Measurements from ENCODE around the gene SKIL.
"Not testable (repeated sequence)": the region's sequence is repeated elsewhere in the genome, so short reads cannot be mapped to it uniquely, and the experiment has no call there.

SKIL gene, protein sequence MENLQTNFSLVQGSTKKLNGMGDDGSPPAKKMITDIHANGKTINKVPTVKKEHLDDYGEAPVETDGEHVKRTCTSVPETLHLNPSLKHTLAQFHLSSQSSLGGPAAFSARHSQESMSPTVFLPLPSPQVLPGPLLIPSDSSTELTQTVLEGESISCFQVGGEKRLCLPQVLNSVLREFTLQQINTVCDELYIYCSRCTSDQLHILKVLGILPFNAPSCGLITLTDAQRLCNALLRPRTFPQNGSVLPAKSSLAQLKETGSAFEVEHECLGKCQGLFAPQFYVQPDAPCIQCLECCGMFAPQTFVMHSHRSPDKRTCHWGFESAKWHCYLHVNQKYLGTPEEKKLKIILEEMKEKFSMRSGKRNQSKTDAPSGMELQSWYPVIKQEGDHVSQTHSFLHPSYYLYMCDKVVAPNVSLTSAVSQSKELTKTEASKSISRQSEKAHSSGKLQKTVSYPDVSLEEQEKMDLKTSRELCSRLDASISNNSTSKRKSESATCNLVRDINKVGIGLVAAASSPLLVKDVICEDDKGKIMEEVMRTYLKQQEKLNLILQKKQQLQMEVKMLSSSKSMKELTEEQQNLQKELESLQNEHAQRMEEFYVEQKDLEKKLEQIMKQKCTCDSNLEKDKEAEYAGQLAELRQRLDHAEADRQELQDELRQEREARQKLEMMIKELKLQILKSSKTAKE

DNA sequence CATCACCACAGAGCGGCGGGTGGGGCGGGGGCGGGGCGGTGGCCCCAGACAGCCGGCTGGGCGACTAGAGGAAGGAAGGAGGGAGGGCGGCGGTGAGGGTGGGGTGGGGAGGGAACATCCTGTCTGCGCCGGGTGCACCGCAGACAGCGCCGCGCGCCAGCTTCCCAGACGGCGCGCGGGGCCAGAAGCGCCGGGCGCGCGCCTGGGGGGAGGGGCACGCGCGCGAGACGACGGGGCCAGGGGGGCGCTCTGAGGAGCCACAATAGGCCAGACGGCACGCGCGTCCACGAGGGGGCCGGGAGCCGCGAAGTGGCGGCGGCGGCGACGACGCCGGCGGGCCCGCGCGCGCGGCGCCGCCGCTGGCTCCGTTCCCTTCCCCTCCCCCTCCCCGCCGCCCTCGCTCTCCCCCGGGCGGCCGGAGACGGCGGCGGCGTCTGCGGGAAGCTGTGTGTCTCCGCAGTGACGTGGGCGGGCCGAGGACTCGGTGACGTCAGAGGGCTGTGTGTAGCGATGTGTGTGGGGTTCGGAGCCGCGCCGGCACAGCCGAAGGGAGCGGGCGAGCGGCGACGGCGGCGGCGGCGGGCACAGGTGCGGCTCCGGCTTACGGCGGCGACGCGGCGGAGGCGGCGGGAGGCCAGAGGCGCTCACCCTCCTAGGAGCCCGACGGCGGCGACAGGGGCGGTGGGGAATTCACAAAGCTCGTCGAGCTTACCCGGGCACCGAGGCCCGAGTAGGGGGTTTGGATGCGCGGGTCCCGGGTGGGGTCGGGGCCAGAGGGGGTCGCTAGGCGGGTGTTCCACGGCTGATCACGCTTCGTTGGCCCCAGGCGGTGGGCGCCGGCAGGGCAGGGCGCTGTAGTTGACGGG is at the start of gene SKIL:
Gene SKIL (plus strand): TSS at position 540 of the 866 bp plus-strand sequence. CDS start 2,617 bp downstream, outside the sequence.
- Mint-ChIP-seq H3K36me3 (peaks cover 27% of the 10 kb centered on the region), H3K4me3 (peak within 1 kb of the TSS; percentile 78), H3K4me1 (peaks cover 43% of the 10 kb centered on the region), H3K27me3 (peaks cover 19% of the 10 kb centered on the region), H3K9me3 (peaks cover 5% of the 10 kb centered on the region), H3K27ac (peak within 1 kb of the TSS; percentile 92)
- peak; percentile 96 for DNase-seq
- CTCF ChIA-PET, result interaction anchor here (0.6 to 1.4 kb wide), 3 partner anchors 34 to 1975 kb away, joined by 3 read pairs; no protein-coding TSS in a partner anchor

GRCh38 chr3:170309046-170309445 is 48.5 kb upstream of the SKIL start:
- no peak for DNase-seq
- CTCF ChIA-PET, result interaction anchor here (0.6 to 2.1 kb wide), 3 partner anchors 102 to 500 kb away, joined by 3 to 8 read pairs (median 5); no protein-coding TSS in a partner anchor
- Mint-ChIP-seq H3K9me3 (no peaks in the 10 kb centered on the region), H3K27ac (no peak overlapping the region), H3K4me1 (no peaks in the 10 kb centered on the region), H3K36me3 (no peaks in the 10 kb centered on the region), H3K4me3 (no peak overlapping the region), H3K27me3 (no peaks in the 10 kb centered on the region)

DNA sequence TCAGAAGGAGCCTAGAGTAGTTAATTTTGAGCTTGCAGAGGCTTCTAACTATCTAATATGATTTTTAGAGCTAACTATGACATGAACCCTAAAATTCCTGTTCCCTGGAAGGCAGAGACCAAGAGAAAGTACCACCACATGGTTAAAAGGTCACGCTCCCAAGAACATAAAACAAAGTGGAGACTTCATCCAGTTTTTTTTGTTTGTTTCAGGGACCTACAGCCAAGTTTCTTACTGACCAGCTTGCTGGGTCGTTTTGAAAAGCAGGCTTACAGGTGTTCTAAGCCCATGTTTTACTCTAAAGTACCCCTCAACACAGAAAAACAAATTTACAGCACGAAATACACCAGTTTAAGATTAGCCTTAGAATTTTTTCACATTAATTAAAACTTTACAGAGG is 39.6 kb upstream of the SKIL start:
- CTCF ChIA-PET, result interaction anchor here (0.6 to 1.5 kb wide), 4 partner anchors 10 to 493 kb away, joined by 3 to 4 read pairs (median 4); no protein-coding TSS in a partner anchor
- Mint-ChIP-seq H3K27me3 (no peaks in the 10 kb centered on the region), H3K36me3 (no peaks in the 10 kb centered on the region), H3K4me3 (no peak overlapping the region), H3K4me1 (no peaks in the 10 kb centered on the region), H3K27ac (no peak overlapping the region), H3K9me3 (no peaks in the 10 kb centered on the region)
- no peak for DNase-seq

DNA sequence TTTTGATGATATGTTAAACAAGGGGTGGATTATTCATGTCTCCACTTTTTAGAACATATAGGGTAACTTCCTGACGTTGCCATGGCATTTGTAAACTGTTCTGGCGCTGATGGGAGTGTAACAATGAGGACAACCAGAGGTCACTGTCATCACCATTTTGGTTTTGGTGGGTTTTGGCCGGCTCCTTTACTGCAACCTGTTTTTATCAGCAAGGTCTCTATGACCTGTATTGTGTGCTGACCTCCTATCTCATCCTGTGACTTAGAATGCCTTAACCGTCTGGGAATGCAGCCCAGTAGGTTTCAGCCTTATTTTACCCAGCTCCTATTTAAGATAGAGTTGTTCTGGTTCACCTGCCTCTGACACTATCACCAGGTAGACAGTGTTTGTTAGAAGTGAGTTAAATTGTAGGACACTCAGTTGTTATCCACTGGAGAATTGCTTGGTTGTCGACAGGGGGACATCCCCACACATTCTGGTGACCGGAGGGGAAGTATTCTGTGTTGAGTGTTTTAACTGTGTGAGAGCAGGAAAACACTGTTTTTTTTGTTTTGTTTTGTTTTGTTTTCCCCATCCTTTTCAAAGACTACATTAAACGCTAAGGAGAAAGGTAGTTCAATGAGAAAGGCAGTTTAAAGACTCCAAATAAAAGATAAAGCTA is 36.9 kb upstream of the SKIL start:
- Mint-ChIP-seq H3K4me3 (no peak overlapping the region), H3K4me1 (no peaks in the 10 kb centered on the region), H3K27me3 (peaks cover 10% of the 10 kb centered on the region), H3K9me3 (no peaks in the 10 kb centered on the region), H3K36me3 (no peaks in the 10 kb centered on the region), H3K27ac (no peak overlapping the region)
- DNase-seq, result no peak
- CTCF ChIA-PET, result no interaction called here

- CTCF ChIA-PET, result no interaction called here
- DNase-seq, result no peak
- Mint-ChIP-seq H3K4me1 (no peaks in the 10 kb centered on the region), H3K9me3 (no peaks in the 10 kb centered on the region), H3K36me3 (no peaks in the 10 kb centered on the region), H3K4me3 (no peak overlapping the region), H3K27me3 (peaks cover 10% of the 10 kb centered on the region), H3K27ac (no peak overlapping the region)
These were observed 36.0 kb upstream of the SKIL start for GRCh38 chr3:170321321-170322034.

DNA sequence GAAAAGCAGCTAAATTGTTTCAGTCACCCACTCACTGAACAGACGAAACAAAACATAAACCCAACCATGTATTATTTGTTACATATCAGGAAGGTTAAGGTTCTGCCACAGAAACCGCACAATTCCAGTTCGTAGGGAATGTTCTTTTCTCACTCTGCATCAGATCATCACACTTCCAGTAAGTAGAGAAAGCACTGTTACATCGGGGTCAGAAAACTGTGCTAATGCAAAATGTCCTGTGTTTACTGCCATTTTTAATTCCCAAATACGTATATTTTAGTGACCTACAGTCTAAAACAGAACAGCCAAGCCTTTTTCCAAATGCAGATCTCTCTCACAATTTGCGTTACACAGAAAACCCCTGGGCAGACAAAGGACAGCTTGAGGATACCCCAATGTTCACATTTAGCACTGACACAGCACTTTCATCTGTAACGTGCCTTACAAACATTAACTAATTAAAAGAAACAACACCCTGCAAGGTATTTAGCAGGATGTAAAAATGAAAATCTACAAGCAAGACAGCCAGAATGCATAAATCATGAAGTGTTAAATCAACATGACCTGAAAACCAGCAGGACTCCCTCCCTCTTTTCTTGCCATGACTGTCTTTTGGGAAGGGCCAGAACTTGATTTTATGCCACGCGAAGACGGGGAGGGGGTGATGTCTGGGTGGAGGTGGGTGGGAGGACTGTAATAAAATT is 34.8 kb upstream of the SKIL start:
- Mint-ChIP-seq H3K27ac (no peak overlapping the region), H3K4me1 (no peaks in the 10 kb centered on the region), H3K27me3 (peaks cover 10% of the 10 kb centered on the region), H3K4me3 (no peak overlapping the region), H3K9me3 (no peaks in the 10 kb centered on the region), H3K36me3 (no peaks in the 10 kb centered on the region)
- no peak for DNase-seq
- CTCF ChIA-PET, result no interaction called here

DNA sequence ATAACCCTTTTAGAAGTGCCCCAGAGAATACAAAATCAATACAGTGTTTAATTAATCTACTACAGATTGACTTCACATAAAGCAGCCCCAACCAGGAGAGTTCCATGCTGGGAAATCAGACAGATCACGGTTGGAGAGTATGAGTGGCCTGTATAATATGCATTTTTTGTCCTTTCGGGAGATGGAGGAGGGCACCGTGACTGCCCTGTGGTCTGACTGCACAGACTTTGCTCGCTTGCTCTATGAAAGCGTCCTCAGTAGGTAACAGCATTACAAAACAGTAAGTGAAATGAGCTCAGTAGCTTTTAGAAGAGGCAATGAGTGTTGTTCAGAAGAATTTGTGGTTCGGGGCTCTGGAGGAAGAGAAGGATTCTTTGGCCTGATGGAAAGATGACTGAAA is 34.2 kb upstream of the SKIL start:
- Mint-ChIP-seq H3K4me3 (no peak overlapping the region), H3K27ac (no peak overlapping the region), H3K27me3 (peaks cover 10% of the 10 kb centered on the region), H3K9me3 (no peaks in the 10 kb centered on the region), H3K36me3 (no peaks in the 10 kb centered on the region), H3K4me1 (no peaks in the 10 kb centered on the region)
- CTCF ChIA-PET, result interaction anchor here (0.6 to 1.2 kb wide), 2 partner anchors 33 to 152 kb away, joined by 3 read pairs; no protein-coding TSS in a partner anchor
- no peak for DNase-seq

GRCh38 chr3:170324962-170325361 is 32.6 kb upstream of the SKIL start:
- H3K27me3 Mint-ChIP-seq, result peaks cover 10% of the 10 kb centered on the region
- peaks cover 2% of the 10 kb centered on the region for H3K9me3 Mint-ChIP-seq
- CTCF ChIA-PET, result no interaction called here
- no peaks in the 10 kb centered on the region for H3K36me3 Mint-ChIP-seq
- no peak overlapping the region for H3K27ac Mint-ChIP-seq
- H3K4me1 Mint-ChIP-seq, result no peaks in the 10 kb centered on the region
- DNase-seq, result no peak
- H3K4me3 Mint-ChIP-seq, result no peak overlapping the region

- Mint-ChIP-seq H3K27me3 (peaks cover 10% of the 10 kb centered on the region), H3K9me3 (peaks cover 2% of the 10 kb centered on the region), H3K4me3 (no peak overlapping the region), H3K4me1 (no peaks in the 10 kb centered on the region), H3K27ac (no peak overlapping the region), H3K36me3 (no peaks in the 10 kb centered on the region)
- CTCF ChIA-PET, result no interaction called here
- DNase-seq, result no peak
These were observed 30.3 kb upstream of the SKIL start for GRCh38 chr3:170327040-170327808.

DNA sequence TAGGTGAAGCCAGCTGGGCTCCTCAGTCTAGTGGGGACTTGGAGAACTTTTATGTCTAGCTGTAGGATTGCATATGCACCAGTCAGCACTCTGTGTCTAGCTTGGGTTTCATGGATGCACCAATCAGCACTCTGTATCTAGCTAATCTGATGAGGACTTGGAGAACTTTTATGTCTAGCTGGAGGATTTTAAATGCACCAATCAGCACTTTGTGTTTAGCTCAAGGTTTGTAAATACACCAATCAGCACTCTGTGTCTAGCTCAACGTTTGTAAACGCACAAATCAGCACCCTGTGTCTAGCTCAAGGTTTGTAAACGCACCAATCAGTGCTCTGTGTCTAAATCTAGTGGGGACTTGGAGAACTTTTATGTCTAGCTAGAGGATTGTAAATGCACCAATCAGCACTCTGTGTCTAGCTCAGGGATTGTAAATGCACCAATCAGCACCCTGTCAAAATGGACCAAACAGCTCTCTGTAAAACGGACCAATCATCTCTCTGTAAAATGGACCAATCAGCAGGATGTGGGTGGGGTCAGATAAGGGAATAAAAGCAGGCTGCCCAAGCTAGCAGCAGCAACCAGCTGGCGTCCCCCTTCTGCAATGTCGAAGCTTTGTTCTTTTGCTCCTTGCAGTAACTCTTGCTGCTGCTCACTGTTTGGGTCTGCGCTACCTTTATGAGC is 29.5 kb upstream of the SKIL start:
- CTCF ChIA-PET, H3K4me3 Mint-ChIP-seq, DNase-seq, H3K4me1 Mint-ChIP-seq, H3K9me3 Mint-ChIP-seq, H3K36me3 Mint-ChIP-seq, H3K27ac Mint-ChIP-seq, H3K27me3 Mint-ChIP-seq: not testable (repeated sequence)

GRCh38 chr3:170330366-170330765 is 27.1 kb upstream of the SKIL start:
- CTCF ChIA-PET, result no interaction called here
- Mint-ChIP-seq H3K4me3 (no peak overlapping the region), H3K4me1 (no peaks in the 10 kb centered on the region), H3K9me3 (peaks cover 2% of the 10 kb centered on the region), H3K36me3 (no peaks in the 10 kb centered on the region), H3K27me3 (no peaks in the 10 kb centered on the region), H3K27ac (no peak overlapping the region)
- DNase-seq, result no peak

GRCh38 chr3:170331143-170331542 is 26.4 kb upstream of the SKIL start:
- CTCF ChIA-PET, result no interaction called here
- H3K4me1 Mint-ChIP-seq, result no peaks in the 10 kb centered on the region
- no peaks in the 10 kb centered on the region for H3K27me3 Mint-ChIP-seq
- H3K36me3 Mint-ChIP-seq, result no peaks in the 10 kb centered on the region
- H3K27ac Mint-ChIP-seq, result no peak overlapping the region
- H3K9me3 Mint-ChIP-seq, result peaks cover 2% of the 10 kb centered on the region
- H3K4me3 Mint-ChIP-seq, result no peak overlapping the region
- no peak for DNase-seq

Data from activated naive CD4-positive, alpha-beta T cell treated with anti-CD3 and anti-CD28 coated beads, Interleukin-2, amount 10 ng/mL, durations not matched to agents 7 days and 5 days (primary cell).